K562 (cell line): ENCODE data around the gene VPS45. TPM values are rescaled to one million over a fixed set of nuclear protein-coding genes. Genes with fewer than 3 reads are reported as not detected.
"Not testable (repeated sequence)": the region's sequence is repeated elsewhere in the genome, so short reads cannot be mapped to it uniquely, and the experiment has no call there.

Experiments
- ATAC-seq: fragments of 200-7000 bp; cut with Tn5 transposase; 3 replicates; pipeline ENCODE4 v1.9.1; 2020; ENCODE audit warnings: moderate library complexity
- BruUV-seq: library from RNA; stranded (reverse); fragments of 400-500 nt; replicated peaks from 2 replicates; lab custom pipeline; 2021; lab: Mats Ljungman, UMichigan
- CTCF ChIA-PET: fragments of 300-600 bp; formaldehyde crosslinking; extraction: SDS; loops from one replicate; lab custom pipeline; 2021; ENCODE audit warnings: low intra/inter-chr PET ratio; lab: Yijun Ruan, JAX
- POLR2A ChIA-PET: fragments of 300-600, 350-650 bp; sonication (Branson Sonifier 250); formaldehyde crosslinking; extraction: SDS; loops from one replicate; lab custom pipeline; 2021; ENCODE audit warnings: antibody characterized with exemption, inconsistent platforms; lab: Yijun Ruan, JAX
- DNase-seq, 4 experiments: peaks; one replicate each; pipeline versions ENCODE4 v3.0.0 to v3.0.0-alpha.2; 2011 to 2018; ENCODE audit warnings: low spot score in 3 of 4, mixed read lengths in 3 of 4; ENCODE audit errors: extremely low read depth in 1 of 4
- FAIRE-seq: peaks from 2 replicates; lab custom pipeline; 2011; peaks lifted over from hg19 to GRCh38; lab: Jason Lieb, UNC
- H2AFZ ChIP-seq: 2 replicates; pipeline ENCODE4 v1.6.0; 2011; ENCODE audit warnings: low read depth, low read length, control low read depth, inconsistent platforms
- H3K27ac ChIP-seq: fragments of 200-600 bp; 3 replicates; pipeline ENCODE4 v1.8.0; 2011; ENCODE audit warnings: low read depth, mild to moderate bottlenecking, control low read depth, inconsistent platforms, low read length, moderate library complexity, mixed read lengths; ENCODE audit errors: extremely low read depth
- H3K27me3 ChIP-seq, 2 experiments: fragments of 300-600 bp in 1 of 2; 2 replicates in 1 of 2; 3 replicates in 1 of 2; pipeline versions ENCODE4 v1.6.0 to v1.8.0; 2011; ENCODE audit warnings: inconsistent platforms in 2 of 2, low read length in 2 of 2, mild to moderate bottlenecking in 1 of 2, mixed read lengths in 1 of 2, moderate library complexity in 1 of 2; ENCODE audit not compliant: control insufficient read depth in 2 of 2, insufficient read depth in 2 of 2
- H3K36me3 ChIP-seq: fragments of 300-600 bp; 3 replicates; pipeline ENCODE4 v1.8.0; 2011; ENCODE audit warnings: mild to moderate bottlenecking, low read length, inconsistent platforms; ENCODE audit not compliant: control insufficient read depth, insufficient read depth
- H3K4me1 ChIP-seq, 2 experiments: fragments of 200-600 bp in 1 of 2; replicated peaks in 1 of 2; 2 replicates in 1 of 2; 3 replicates in 1 of 2; pipeline versions ENCODE4 v1.5.1 to v1.8.0; 2011; ENCODE audit warnings: inconsistent platforms in 2 of 2, low read length in 2 of 2, mild to moderate bottlenecking in 1 of 2, mixed read lengths in 1 of 2, moderate library complexity in 1 of 2; ENCODE audit not compliant: control insufficient read depth in 2 of 2, insufficient read depth in 2 of 2
- H3K4me2 ChIP-seq: 2 replicates; pipeline ENCODE4 v1.6.1; 2011; ENCODE audit warnings: low read length, control low read depth, inconsistent platforms, mixed read lengths; ENCODE audit not compliant: insufficient read depth
- H3K4me3 ChIP-seq: fragments of 200-600 bp; sonication (generic), shearing (Covaris generic); 2 replicates; pipeline ENCODE4 v1.5.1; 2016; ENCODE audit warnings: control low read depth, inconsistent platforms
- H3K79me2 ChIP-seq: fragments of 200-600 bp; 3 replicates; pipeline ENCODE4 v1.8.0; 2011; ENCODE audit warnings: low read length, inconsistent platforms; ENCODE audit not compliant: control insufficient read depth, insufficient read depth
- H3K9ac ChIP-seq, 2 experiments: 2 replicates each; pipeline versions ENCODE4 v1.6.0 to v1.6.1; 2011; ENCODE audit warnings: low read depth in 2 of 2, low read length in 2 of 2, control low read depth in 1 of 2, inconsistent platforms in 1 of 2, mild to moderate bottlenecking in 1 of 2, mixed read lengths in 1 of 2; ENCODE audit not compliant: insufficient read depth in 1 of 2
- H3K9me1 ChIP-seq: one replicate; pipeline ENCODE4 v1.6.0; 2011; ENCODE audit warnings: inconsistent platforms, mild to moderate bottlenecking, low read length, moderate library complexity; ENCODE audit not compliant: control insufficient read depth, insufficient read depth
- H3K9me3 ChIP-seq: replicated peaks from 2 replicates; pipeline ENCODE4 v1.5.1; 2011; ENCODE audit warnings: low read depth, low read length, inconsistent platforms; ENCODE audit not compliant: control insufficient read depth, insufficient read depth
- H4K20me1 ChIP-seq: replicated peaks from 2 replicates; pipeline ENCODE4 v1.6.1; 2011; ENCODE audit warnings: low read length, inconsistent platforms, mixed read lengths; ENCODE audit not compliant: control insufficient read depth, insufficient read depth
- ADNP ChIP-seq: fragments of 200-800 bp; sonication (Bioruptor generic); IDR thresholded peaks from 2 replicates; pipeline ENCODE4 v1.6.1; 2016; ENCODE audit warnings: missing genetic modification characterization, missing compliant biosample characterization
- BCOR ChIP-seq: fragments of 450-650 bp; IDR thresholded peaks from 2 replicates; pipeline ENCODE4 v1.6.1; 2016
- CBX2 ChIP-seq: fragments of 200-600 bp; sonication (generic); IDR thresholded peaks from one replicate; pipeline ENCODE4 v1.6.1; 2012; ENCODE audit warnings: mild to moderate bottlenecking, low read length, inconsistent platforms; ENCODE audit not compliant: insufficient read depth, poor library complexity, severe bottlenecking
- FOXA3 ChIP-seq, 2 experiments: fragments of 450-650 bp in 1 of 2; sonication (generic) in 1 of 2; formaldehyde crosslinking; IDR thresholded peaks in 1 of 2; conservative IDR thresholded peaks in 1 of 2; 2 replicates each; pipeline versions ENCODE4 v1.4.0 to v1.8.0; 2020 to 2022; ENCODE audit warnings: mild to moderate bottlenecking in 2 of 2, missing genetic modification reagents in 1 of 2
- JUNB ChIP-seq: fragments of 450-650 bp; formaldehyde crosslinking; conservative IDR thresholded peaks from 2 replicates; pipeline ENCODE4 v1.4.0; 2020; ENCODE audit warnings: mild to moderate bottlenecking
- KDM1A ChIP-seq, 2 experiments: fragments of 450-650 bp; IDR thresholded peaks; 2 replicates each; pipeline ENCODE4 v1.6.1; 2016; ENCODE audit warnings: mild to moderate bottlenecking in 2 of 2
- ZNF146 ChIP-seq: IDR thresholded peaks from one replicate; pipeline ENCODE4 v1.6.1; 2018; ENCODE audit warnings: missing compliant biosample characterization; ENCODE audit not compliant: unreplicated experiment
- ZNF780A ChIP-seq: fragments of 250-450 bp; sonication (Bioruptor Pico); IDR thresholded peaks from 2 replicates; pipeline ENCODE4 v1.5.0; 2021; ENCODE audit warnings: mild to moderate bottlenecking
- WGBS: fragments of 100-300 bp; shearing (Covaris generic); methylation state at CpG from one replicate; pipeline ENCODE4 v1.1.6; 2016; ENCODE audit warnings: low coverage, mixed read lengths; ENCODE audit not compliant: insufficient coverage; ENCODE audit errors: missing lambda C conversion rate; 5-methylcytosine and 5-hydroxymethylcytosine counted together
- in situ Hi-C: fragments of 300-500 bp; cut with MboI; formaldehyde crosslinking; loops from 4 replicates; pipeline ENCODE4 v1.15.0; 2018; ENCODE audit warnings: inconsistent platforms, mixed read lengths
- intact Hi-C: fragments of 100-400 bp; cut with micrococcal nuclease; formaldehyde crosslinking; loops from 2 replicates; pipeline ENCODE4 v1.14.2; 2022
- polyA plus RNA-seq, 8 experiments: library from polyadenylated mRNA; depleted of rRNA in 4 of 8; stranded (reverse) in 5 of 8; unstranded in 3 of 8; fragments of >200 nt; fragmentation: Nextera tagmentation in 2 of 8; fragmentation: Illumina TruSeq in 1 of 8; extraction: Ambion mirVana in 2 of 8; extraction: Trizol in 1 of 8; gene quantifications; 2 replicates each; pipeline versions ENCODE4 v1.2.1 to v1.2.3, GENCODE V29; 2011 to 2014; ENCODE audit warnings: inconsistent platforms in 1 of 8, missing spikeins in 1 of 8
- total RNA-seq, 7 experiments: library from RNA; depleted of rRNA in 6 of 7; stranded (reverse); fragments of >200 nt in 6 of 7; fragmentation: Illumina TruSeq in 2 of 7; extraction: Trizol in 2 of 7; gene quantifications; 2 replicates each; pipeline versions ENCODE4 v1.2.1 to v1.2.3, GENCODE V29; 2011 to 2021; ENCODE audit warnings: low replicate concordance in 1 of 7

Gene VPS45
- total and polyA plus RNA-seq, 9 of the 15 experiments (the other 6 are each of a cell fraction or from before 2014, with no cell fraction given) = 17.9 to 48.2 (median 34.4) TPM

DNA sequence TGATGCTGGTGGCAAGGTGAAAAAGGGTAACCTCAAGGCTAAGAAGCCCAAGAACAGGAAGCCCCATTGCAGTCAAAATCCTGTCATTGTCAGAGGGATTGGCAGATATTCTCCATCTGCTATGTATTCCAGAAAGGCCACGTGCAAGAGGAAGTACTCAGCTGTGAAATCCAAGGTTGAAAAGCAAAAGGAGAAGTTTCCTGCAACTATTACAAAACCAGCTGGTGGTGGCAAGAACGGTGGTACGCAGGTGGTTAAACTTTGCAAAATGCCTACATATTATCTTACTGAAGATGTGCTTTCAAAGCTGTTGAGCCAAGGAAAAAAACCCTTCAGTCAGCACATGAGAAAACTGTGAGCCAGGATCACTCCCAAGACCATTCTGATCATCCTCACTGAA lies 13.7 kb upstream of the VPS45 start (continued):
- TF ChIP-seq FOXA3 (CRISPR knock-in tag; conservative IDR thresholded peaks at IDR 0.05 in 1 of 2, IDR thresholded peaks at IDR 0.05 in 1 of 2) (no peak), ZNF780A (CRISPR knock-in tag) (no peak), CBX2 (no peak), JUNB (CRISPR knock-in tag) (no peak), ADNP (no peak)

DNA sequence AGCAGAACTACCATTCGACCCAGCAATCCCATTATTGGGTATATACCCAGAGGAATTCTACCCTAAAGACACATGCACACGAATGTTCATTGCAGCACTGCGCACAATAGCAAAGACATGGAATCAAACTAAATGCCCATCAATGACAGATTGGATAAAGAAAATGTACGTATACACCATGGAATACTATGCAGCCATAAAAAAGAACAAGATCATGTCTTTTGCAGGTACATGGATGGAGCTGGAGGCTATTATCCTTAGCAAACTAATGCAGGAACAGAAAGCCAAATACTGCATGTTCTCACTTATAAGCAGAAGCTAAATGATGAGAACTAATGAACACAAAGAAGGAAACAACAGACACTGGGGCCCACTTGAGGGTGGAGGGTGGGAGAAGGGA lies 12.1 kb upstream of the VPS45 start:
- TF ChIP-seq KDM1A (IDR thresholded peaks at IDR 0.05) = 0 out of 4 replicates have a peak, but pooled peaks of 1 of the 2 experiments have one; percentile 11
- peak; percentile 91 for TF ChIP-seq ZNF146 (CRISPR knock-in tag)
- 0 out of 2 replicates have a peak, but pooled peaks have one; percentile 27 for TF ChIP-seq BCOR
- TF ChIP-seq, all 486 proteins: peak for 3; not testable (repeated sequence) for 483
- H3K4me2 ChIP-seq, BruUV-seq, H3K9ac ChIP-seq, CTCF ChIA-PET, H3K4me1 ChIP-seq, H3K27me3 ChIP-seq, intact Hi-C loops, H4K20me1 ChIP-seq, FAIRE-seq, H2AFZ ChIP-seq, ATAC-seq, H3K79me2 ChIP-seq, H3K4me3 ChIP-seq, H3K9me1 ChIP-seq, DNase-seq, H3K36me3 ChIP-seq, H3K9me3 ChIP-seq, in situ Hi-C loops, H3K27ac ChIP-seq: not testable (repeated sequence)
- WGBS = 77% methylated on average over 4 of the region's 4 CpGs
- POLR2A ChIA-PET = interaction anchor here (1.3 kb wide), 1 partner anchor 11 kb away, joined by 7 read pairs; no protein-coding TSS in a partner anchor
